Fibroblast of mammary gland (primary cell): ENCODE data around the gene CD72.

Source experiments
- DNase-seq: peaks from one replicate; pipeline ENCODE4 v3.0.0-alpha.2; 2010; ENCODE audit warnings: low read depth
- H3K4me3 ChIP-seq: 2 replicates; pipeline ENCODE4 v1.5.1; 2011; ENCODE audit warnings: low read depth, mild to moderate bottlenecking, low read length, moderate library complexity; ENCODE audit not compliant: control insufficient read depth
- TF ChIP-seq, protein P1 (sequence below): conservative IDR thresholded peaks from 2 replicates; pipeline ENCODE4 v1.5.1; 2011; ENCODE audit warnings: low read depth, low read length, inconsistent platforms; ENCODE audit not compliant: control insufficient read depth, insufficient read depth

The CD72 gene

DNA sequence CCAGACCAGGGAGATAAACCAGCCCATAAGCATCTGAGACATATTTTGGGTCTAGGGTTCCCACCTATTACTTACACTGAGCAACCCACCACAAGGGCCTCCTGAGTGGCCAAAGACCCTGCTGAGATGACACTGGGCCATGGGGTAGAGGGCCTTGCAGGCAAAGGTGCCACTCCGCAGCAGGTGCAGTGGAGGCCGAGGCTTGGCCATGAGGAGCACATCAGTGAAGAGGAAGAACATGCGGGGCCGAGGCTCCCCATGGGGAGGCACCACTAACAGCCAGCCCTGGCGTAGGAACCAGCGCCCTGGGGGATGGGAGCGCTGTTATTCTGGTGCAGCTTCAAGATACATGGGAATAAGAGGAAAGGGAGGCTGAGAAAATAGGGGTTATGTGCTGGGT, 44.2 kb upstream of the CD72 start:
- no peak overlapping the region for H3K4me3 ChIP-seq
- DNase-seq: no peak
- TF ChIP-seq, protein P1, sequence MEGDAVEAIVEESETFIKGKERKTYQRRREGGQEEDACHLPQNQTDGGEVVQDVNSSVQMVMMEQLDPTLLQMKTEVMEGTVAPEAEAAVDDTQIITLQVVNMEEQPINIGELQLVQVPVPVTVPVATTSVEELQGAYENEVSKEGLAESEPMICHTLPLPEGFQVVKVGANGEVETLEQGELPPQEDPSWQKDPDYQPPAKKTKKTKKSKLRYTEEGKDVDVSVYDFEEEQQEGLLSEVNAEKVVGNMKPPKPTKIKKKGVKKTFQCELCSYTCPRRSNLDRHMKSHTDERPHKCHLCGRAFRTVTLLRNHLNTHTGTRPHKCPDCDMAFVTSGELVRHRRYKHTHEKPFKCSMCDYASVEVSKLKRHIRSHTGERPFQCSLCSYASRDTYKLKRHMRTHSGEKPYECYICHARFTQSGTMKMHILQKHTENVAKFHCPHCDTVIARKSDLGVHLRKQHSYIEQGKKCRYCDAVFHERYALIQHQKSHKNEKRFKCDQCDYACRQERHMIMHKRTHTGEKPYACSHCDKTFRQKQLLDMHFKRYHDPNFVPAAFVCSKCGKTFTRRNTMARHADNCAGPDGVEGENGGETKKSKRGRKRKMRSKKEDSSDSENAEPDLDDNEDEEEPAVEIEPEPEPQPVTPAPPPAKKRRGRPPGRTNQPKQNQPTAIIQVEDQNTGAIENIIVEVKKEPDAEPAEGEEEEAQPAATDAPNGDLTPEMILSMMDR: no peak

DNA sequence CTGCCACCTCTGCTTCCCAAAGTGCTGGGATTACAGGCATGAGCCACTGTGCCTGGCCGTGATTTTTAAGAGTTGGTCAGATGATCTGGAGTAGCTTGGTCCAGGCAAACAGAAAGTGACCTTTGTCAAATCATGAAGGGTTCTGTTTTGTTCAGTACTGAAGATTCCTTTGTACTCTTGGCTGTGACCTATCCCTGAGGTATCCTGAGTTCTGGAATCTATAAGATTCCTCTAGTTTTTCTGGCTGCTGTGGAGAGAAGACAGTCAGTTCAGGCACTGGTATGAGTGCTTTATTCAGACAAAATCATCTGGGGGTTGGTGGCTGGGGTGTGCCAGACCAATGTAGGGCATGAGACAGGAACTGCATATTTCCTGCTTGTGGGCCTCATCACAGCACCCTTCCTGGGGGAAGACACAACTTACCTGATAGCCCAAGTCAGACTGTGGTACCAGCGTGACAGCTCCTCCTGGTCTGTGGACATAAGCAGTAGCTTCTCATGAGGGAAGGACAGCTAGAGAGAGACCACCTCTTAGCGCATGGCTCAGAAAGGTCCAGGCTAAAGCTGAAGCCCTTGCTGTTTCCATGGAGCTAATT, 43.6 kb upstream of the CD72 start:
- no peak for DNase-seq
- no peak overlapping the region for H3K4me3 ChIP-seq
- TF ChIP-seq, protein P1: no peak

DNA sequence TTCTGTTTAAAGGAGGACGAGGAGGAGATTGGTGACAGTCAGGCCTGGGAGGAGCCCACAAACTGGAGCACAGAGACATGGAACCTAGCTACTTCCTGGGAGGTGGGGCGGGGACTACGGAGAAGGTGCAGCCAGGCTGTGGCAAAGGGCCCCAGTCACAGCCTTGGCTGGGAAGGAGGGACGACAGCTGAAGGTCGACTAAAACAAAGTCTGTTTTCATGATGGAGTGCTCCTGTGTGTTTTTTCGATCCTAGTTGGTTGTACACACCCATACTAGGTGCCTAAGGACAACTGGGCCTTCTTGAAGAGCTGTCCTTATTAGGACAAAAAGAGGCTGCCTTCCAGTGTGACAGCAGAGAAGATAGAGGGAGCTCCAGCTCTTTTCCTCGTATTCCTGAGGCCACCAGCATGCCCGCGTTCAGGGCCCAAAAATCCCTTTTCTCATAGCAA, 42.8 kb upstream of the CD72 start:
- H3K4me3 ChIP-seq: no peak overlapping the region
- DNase-seq: peak; percentile 58

DNA sequence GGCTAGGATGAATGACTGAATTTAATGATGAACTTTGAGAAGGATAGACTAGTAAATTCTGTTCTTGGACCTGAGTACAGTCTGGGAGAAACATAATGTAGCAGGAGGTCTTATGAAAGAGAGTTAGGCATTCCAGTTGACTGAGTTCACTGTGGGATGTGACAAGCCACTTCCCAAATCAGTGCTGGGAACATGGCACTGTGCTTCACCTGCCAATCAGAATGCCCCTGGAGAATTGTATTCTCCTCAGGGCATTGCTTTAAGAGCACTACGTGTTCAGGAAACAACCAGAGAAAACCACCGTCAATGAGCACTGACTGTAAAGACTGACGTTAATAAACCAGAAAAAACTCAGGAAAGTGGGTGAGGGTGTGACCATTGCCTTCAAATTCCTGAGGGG, 41.1 kb upstream of the CD72 start:
- peak overlapping the region; percentile 84 for H3K4me3 ChIP-seq

More for the DNA sequence above, 42.8 kb upstream of the CD72 start:
- TF ChIP-seq, protein P1: peak; percentile 48

DNA sequence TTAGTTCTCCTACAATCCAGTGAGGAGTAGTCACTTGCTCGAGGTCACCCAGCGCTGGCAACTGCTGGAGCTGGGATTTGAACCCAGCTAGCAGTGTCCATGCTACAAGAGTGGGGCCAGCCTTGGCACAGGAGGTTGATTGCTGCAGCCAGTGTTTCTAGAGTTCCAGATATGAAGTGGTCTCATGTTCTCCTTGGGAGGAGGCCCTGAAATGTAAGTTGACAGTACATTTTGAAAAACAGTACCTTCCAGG, 40.7 kb upstream of the CD72 start:
- DNase-seq: peak; percentile 70
- H3K4me3 ChIP-seq: peak overlapping the region; percentile 84
- TF ChIP-seq, protein P1: no peak

More for the DNA sequence above, 41.1 kb upstream of the CD72 start:
- peak; percentile 91 for DNase-seq
- TF ChIP-seq, protein P1: no peak

DNA sequence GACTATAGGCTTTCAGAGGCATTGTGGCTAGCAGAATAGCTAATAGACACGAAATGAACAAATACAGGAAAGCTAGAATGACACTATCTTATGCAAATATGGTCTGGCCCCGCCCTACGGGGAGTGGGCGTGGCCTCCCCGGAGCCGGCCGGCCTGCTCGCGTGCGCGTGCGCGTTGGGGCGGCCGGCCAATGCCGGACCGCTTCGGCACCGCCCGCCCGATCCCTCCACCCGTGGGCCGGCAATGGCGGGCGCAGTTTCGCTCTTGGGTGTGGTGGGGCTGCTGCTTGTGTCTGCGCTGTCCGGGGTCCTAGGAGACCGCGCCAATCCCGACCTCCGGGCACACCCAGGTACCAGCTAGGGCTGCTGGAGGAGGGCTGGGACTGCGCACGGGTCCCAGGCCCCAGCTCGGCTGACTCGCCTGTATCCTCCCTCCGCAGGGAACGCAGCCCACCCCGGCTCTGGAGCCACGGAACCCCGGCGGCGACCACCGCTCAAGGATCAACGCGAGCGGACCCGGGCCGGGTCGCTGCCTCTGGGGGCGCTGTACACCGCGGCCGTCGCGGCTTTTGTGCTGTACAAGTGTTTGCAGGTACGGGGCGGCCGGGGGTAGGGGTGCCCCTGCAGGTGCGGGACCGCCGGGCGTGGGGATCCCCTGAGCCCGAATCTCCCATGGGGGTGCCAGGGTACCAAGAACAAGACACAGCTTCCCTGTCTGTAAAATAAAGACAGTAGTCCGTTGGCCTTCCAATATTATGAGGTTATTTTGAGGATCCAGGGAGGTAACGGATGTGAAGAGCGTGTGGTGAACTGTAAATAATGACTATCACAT, 40.1 kb upstream of the CD72 start, which contains the start of gene CCDC107:
CCDC107 (plus strand) TSS at position 156 of the 831 bp plus-strand sequence; CDS start at position 244, 88 bp downstream.
- peak within 1 kb of the TSS; percentile 84 for H3K4me3 ChIP-seq
- peak; percentile 74 for DNase-seq
- TF ChIP-seq, protein P1: peak; percentile 16
